Spleen (tissue), 7 donors: ENCODE data around the gene POLR1C.

Source experiments
- CTCF ChIP-seq, 11 experiments: fragments of 200-600 bp in 7 of 11; fragments of 450-650 bp in 4 of 11; sonication (generic) in 4 of 11; IDR thresholded peaks in 8 of 11; conservative IDR thresholded peaks in 3 of 11; 1 replicate in 7 of 11; 2 replicates in 4 of 11; pipeline versions ENCODE4 v1.4.0 to v1.8.0; 2016 to 2021; ENCODE audit warnings: antibody characterized with exemption in 11 of 11, inconsistent platforms in 4 of 11, mild to moderate bottlenecking in 1 of 11
- POLR2A ChIP-seq, 3 donors: fragments of 450-650 bp; IDR thresholded peaks; one replicate each; pipeline ENCODE4 v1.5.1; 2017; ENCODE audit warnings: antibody characterized with exemption in 3 of 3, mild to moderate bottlenecking in 1 of 3
- POLR2AphosphoS5 ChIP-seq, 3 donors: sonication (generic); formaldehyde crosslinking; IDR thresholded peaks; one replicate each; pipeline ENCODE4 v1.5.1; 2017; ENCODE audit warnings: antibody characterized with exemption in 3 of 3
- donor health status: DM: no; HTN: no; CAD: no; lungs with moderate emphysema.
- donor health status: DM: no; HTN: no; CAD: no.
- donor health status: DM: no; HTN: no; CAD: no.

- no peak for TF ChIP-seq CTCF (IDR thresholded peaks at IDR 0.05 in 8 of 11, conservative IDR thresholded peaks at IDR 0.05 in 3 of 11)
- TF ChIP-seq POLR2A (IDR thresholded peaks at IDR 0.05), result no peak
- no peak for TF ChIP-seq POLR2AphosphoS5 (IDR thresholded peaks at IDR 0.05)
Observed at GRCh38 chr6:43478008-43478372, 38.9 kb upstream of the POLR1C start.
